Measurements from ENCODE around the gene IL1RN.

The IL1RN gene

DNA sequence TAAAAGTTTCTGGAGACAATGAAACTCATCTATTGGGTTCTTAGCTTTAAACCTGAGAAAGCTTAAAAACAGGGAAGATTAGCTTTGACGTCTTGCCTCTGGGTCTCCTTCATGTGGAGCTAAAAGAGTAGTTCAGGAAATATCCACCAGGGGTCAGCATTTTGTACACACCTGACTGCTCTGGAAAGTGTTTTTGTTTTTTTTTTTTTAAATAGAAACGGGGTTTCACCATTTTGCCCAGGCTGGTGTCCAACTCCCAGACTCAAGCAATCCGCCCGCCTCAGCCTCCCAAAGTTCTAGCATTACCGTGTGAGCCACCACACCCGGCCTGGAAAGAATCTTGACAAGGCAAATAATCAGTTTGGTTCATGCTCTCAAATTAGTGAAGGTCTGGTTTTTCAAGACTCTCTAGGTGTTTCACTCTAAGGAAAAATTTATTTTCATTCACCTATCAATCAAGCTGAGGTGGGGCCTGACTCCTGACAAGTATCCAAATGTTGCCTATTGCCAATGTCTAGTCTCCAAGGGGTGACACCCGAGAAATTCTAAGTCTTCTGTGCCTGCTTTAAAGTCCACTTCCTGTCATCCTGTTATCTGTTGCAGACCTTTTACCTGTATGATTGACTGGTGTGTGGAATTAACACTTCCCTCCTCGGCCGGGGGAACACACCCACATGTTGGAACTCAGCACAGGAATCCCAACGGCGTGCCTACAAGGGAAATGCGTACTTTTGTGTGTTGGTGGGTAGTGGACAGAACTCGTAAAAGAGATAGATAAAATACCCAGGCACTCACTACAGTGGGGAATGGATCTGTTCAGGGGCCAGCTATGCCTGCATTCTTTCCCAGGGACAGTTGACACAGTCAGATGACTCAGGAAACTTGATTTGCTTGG, 11.3 kb downstream of the IL1RN start:
- in situ Hi-C loops (cut with MboI; ENCODE audit: low pct_unique_long_range_greater_than_20kb, low sequenced_read_pairs, unreplicated experiment), result loop anchor here (10.0 kb wide), 1 partner anchor 236 kb away; no protein-coding TSS in a partner anchor
- DNase-seq (ENCODE audit: low spot score), result peak; percentile 70
- TF ChIP-seq, protein P1, sequence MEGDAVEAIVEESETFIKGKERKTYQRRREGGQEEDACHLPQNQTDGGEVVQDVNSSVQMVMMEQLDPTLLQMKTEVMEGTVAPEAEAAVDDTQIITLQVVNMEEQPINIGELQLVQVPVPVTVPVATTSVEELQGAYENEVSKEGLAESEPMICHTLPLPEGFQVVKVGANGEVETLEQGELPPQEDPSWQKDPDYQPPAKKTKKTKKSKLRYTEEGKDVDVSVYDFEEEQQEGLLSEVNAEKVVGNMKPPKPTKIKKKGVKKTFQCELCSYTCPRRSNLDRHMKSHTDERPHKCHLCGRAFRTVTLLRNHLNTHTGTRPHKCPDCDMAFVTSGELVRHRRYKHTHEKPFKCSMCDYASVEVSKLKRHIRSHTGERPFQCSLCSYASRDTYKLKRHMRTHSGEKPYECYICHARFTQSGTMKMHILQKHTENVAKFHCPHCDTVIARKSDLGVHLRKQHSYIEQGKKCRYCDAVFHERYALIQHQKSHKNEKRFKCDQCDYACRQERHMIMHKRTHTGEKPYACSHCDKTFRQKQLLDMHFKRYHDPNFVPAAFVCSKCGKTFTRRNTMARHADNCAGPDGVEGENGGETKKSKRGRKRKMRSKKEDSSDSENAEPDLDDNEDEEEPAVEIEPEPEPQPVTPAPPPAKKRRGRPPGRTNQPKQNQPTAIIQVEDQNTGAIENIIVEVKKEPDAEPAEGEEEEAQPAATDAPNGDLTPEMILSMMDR (IDR thresholded peaks at IDR 0.05; ENCODE audit: extremely low read depth, insufficient read depth, missing control alignments), result peak; percentile 67

DNA sequence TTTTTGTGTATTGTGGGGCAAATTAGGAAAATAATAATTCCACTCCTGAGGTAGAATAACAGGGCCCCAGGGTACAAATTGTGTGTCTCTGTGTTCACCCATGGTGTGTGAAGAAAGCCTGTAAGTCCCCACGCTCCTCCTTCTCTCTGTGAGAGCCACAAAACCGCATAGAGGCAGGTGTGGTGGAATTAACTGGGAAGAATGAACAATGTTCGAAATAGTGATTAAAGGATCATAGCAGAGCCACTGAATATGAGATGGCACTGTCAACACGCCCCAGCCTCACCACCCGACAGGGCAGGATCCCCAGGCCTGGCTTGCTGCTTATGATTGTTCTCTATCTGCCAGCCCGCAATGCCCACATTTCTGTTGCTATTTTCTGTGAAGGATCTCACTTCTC, 14.1 kb downstream of the IL1RN start:
- in situ Hi-C loops (cut with MboI; ENCODE audit: low pct_unique_long_range_greater_than_20kb, low sequenced_read_pairs, unreplicated experiment), result loop anchor here (5.0 kb wide), 1 partner anchor 41 kb away; no protein-coding TSS in a partner anchor
- DNase-seq (ENCODE audit: low spot score), result no peak
- TF ChIP-seq, protein P1 (IDR thresholded peaks at IDR 0.05; ENCODE audit: extremely low read depth, insufficient read depth, missing control alignments), result no peak

GRCh38 chr2:113142290-113142689, 14.9 kb downstream of the IL1RN start:
- in situ Hi-C loops (cut with MboI; ENCODE audit: low pct_unique_long_range_greater_than_20kb, low sequenced_read_pairs, unreplicated experiment), result loop anchor here (5.0 kb wide), 1 partner anchor 40 kb away; no protein-coding TSS in a partner anchor
- no peak for DNase-seq (ENCODE audit: low spot score)
- TF ChIP-seq, protein P1 (IDR thresholded peaks at IDR 0.05; ENCODE audit: extremely low read depth, insufficient read depth, missing control alignments), result no peak

GRCh38 chr2:113144259-113144658, 16.9 kb downstream of the IL1RN start:
- in situ Hi-C loops (cut with MboI; ENCODE audit: low pct_unique_long_range_greater_than_20kb, low sequenced_read_pairs, unreplicated experiment), result loop anchor here (5.0 kb wide), 1 partner anchor 38 kb away; no protein-coding TSS in a partner anchor
- DNase-seq (ENCODE audit: low spot score), result no peak
- TF ChIP-seq, protein P1 (IDR thresholded peaks at IDR 0.05; ENCODE audit: extremely low read depth, insufficient read depth, missing control alignments), result no peak

GRCh38 chr2:113148606-113149552, 21.5 kb downstream of the IL1RN start:
- no peak for DNase-seq (ENCODE audit: low spot score)
- TF ChIP-seq, protein P1 (IDR thresholded peaks at IDR 0.05; ENCODE audit: extremely low read depth, insufficient read depth, missing control alignments), result no peak
- in situ Hi-C loops (cut with MboI; ENCODE audit: low pct_unique_long_range_greater_than_20kb, low sequenced_read_pairs, unreplicated experiment), result no loop called here

Data from GM13977 (cell line).